Activated T-helper 1 cell treated with anti-CD3 and anti-CD28 coated beads, Interleukin-12 subunit alpha, Interleukin-12 subunit beta, Interleukin-2, Interleukin-4 antibody, amounts not matched to agents 30 ng/mL and 10 ng/mL and 1 ng/mL, durations not matched to agents 14 hours and 24 hours and 36 hours (primary cell): ENCODE measurements around the gene PNPLA2. TPM values are rescaled to one million over a fixed set of nuclear protein-coding genes. Genes with fewer than 3 reads are reported as not detected.

Experiments used
- DNase-seq: peaks from one replicate; pipeline ENCODE4 v3.0.0; 2021; ENCODE audit warnings: low spot score
- H3K27ac Mint-ChIP-seq: one replicate; pipeline ENCODE4 v1.8.0; 2021; ENCODE audit warnings: mild to moderate bottlenecking, mixed read lengths
- H3K27me3 Mint-ChIP-seq: one replicate; pipeline ENCODE4 v1.8.0; 2022; ENCODE audit warnings: mild to moderate bottlenecking, moderate library complexity, mixed read lengths; ENCODE audit not compliant: insufficient read depth
- H3K36me3 Mint-ChIP-seq: one replicate; pipeline ENCODE4 v1.8.0; 2021; ENCODE audit warnings: low read depth, mixed read lengths
- H3K4me1 Mint-ChIP-seq: one replicate; pipeline ENCODE4 v1.8.0; 2021; ENCODE audit warnings: low read depth, mixed read lengths
- H3K4me3 Mint-ChIP-seq: one replicate; pipeline ENCODE4 v1.8.0; 2021; ENCODE audit warnings: mild to moderate bottlenecking, moderate library complexity, mixed read lengths
- H3K9me3 Mint-ChIP-seq: one replicate; pipeline ENCODE4 v1.8.0; 2021; ENCODE audit warnings: mixed read lengths
- intact Hi-C: fragments of 100-400 bp; cut with micrococcal nuclease; formaldehyde crosslinking; loops from one replicate; pipeline ENCODE4 v1.15.1; 2024
- total RNA-seq: library from RNA; stranded (reverse); gene quantifications from 2 replicates; pipeline ENCODE4 v1.2.3, GENCODE V29; 2022

Gene PNPLA2
- total RNA-seq, 1 donor from 2014 or later: 63.3 TPM

- intact Hi-C loops: no loop called here
- no peak overlapping the region for H3K4me3 Mint-ChIP-seq
- no peak overlapping the region for H3K27ac Mint-ChIP-seq
- H3K36me3 Mint-ChIP-seq: peaks cover 2% of the 10 kb centered on the region
- no peaks in the 10 kb centered on the region for H3K4me1 Mint-ChIP-seq
- H3K9me3 Mint-ChIP-seq: no peaks in the 10 kb centered on the region
- no peak for DNase-seq
- H3K27me3 Mint-ChIP-seq: no peaks in the 10 kb centered on the region
Measured at GRCh38 chr11:873706-874105, 55.0 kb downstream of the PNPLA2 start.

Other genes starting within 250 kb of the PNPLA2 start
- 58.6 and 59.8 TPM in 2 replicates for gene PHRF1, start 242.4 kb upstream of the PNPLA2 start, total RNA-seq
- gene IRF7, start 203.0 kb upstream of the PNPLA2 start, total RNA-seq: 56.6 and 63.1 TPM in 2 replicates
- gene CDHR5, start 194.0 kb upstream of the PNPLA2 start, total RNA-seq: not detected in 2 replicates
- not detected in 2 replicates for gene SCT, start 191.7 kb upstream of the PNPLA2 start, total RNA-seq
- 0.34 and 0.47 TPM in 2 replicates for gene DRD4, start 181.6 kb upstream of the PNPLA2 start, total RNA-seq
- gene DEAF1, start 123.7 kb upstream of the PNPLA2 start, total RNA-seq: 72.2 and 72.7 TPM in 2 replicates
- gene TMEM80, start 123.1 kb upstream of the PNPLA2 start, total RNA-seq: 14.2 and 14.7 TPM in 2 replicates
- 16.8 and 20.2 TPM in 2 replicates for gene EPS8L2, start 112.7 kb upstream of the PNPLA2 start, total RNA-seq
- 269 and 283 TPM in 2 replicates for gene TALDO1, start 71.5 kb upstream of the PNPLA2 start, total RNA-seq
- 70.4 and 81.7 TPM in 2 replicates for gene GATD1, start 41.4 kb upstream of the PNPLA2 start, total RNA-seq
- 7.1 and 7.2 TPM in 2 replicates for gene CEND1, start 28.8 kb upstream of the PNPLA2 start, total RNA-seq
- gene SLC25A22, start 20.6 kb upstream of the PNPLA2 start, total RNA-seq: 87.6 and 92.0 TPM in 2 replicates
- gene PIDD1, start 13.7 kb upstream of the PNPLA2 start, total RNA-seq: 25.2 and 27.9 TPM in 2 replicates
- 2,072 and 2,148 TPM in 2 replicates for gene RPLP2, start 8.9 kb upstream of the PNPLA2 start, total RNA-seq
- 1.1 and 1.3 TPM in 2 replicates for gene CRACR2B, start 9.0 kb downstream of the PNPLA2 start, total RNA-seq
- 80.6 and 82.3 TPM in 2 replicates for gene CD151, start 14.0 kb downstream of the PNPLA2 start, total RNA-seq
- gene POLR2L, start 23.6 kb downstream of the PNPLA2 start, total RNA-seq: 114 and 126 TPM in 2 replicates
- gene TSPAN4, start 23.9 kb downstream of the PNPLA2 start, total RNA-seq: 12.8 and 13.9 TPM in 2 replicates
- 108 and 110 TPM in 2 replicates for gene CHID1, start 91.9 kb downstream of the PNPLA2 start, total RNA-seq
- 49.7 and 60.4 TPM in 2 replicates for gene AP2A2, start 107.0 kb downstream of the PNPLA2 start, total RNA-seq
- gene MUC6, start 217.8 kb downstream of the PNPLA2 start, total RNA-seq: not detected in 2 replicates